Vagina (tissue), 2 donors: ENCODE data around the gene FMN2. TPM values are rescaled to one million over a fixed set of nuclear protein-coding genes. Genes with fewer than 3 reads are reported as not detected.

ENCODE experiments used
- DNase-seq, 2 donors: peaks; one replicate each; pipeline ENCODE4 v3.0.0-alpha.2; 2017; ENCODE audit errors: extremely low spot score in 2 of 2
- H3K27ac ChIP-seq: fragments of 200-600 bp; sonication (generic); one replicate; pipeline ENCODE4 v1.5.1; 2019
- H3K27me3 ChIP-seq: fragments of 200-600 bp; sonication (generic); one replicate; pipeline ENCODE4 v1.5.1; 2019
- H3K36me3 ChIP-seq, 2 donors: fragments of 200-600 bp; sonication (generic); one replicate each; pipeline ENCODE4 v1.5.1; 2017 to 2019
- H3K4me1 ChIP-seq: fragments of 200-600 bp; sonication (generic); one replicate; pipeline ENCODE4 v1.5.1; 2019
- H3K4me3 ChIP-seq, 2 donors: fragments of 200-600 bp; sonication (generic); 1 replicate in 1 of 2; 2 replicates in 1 of 2; pipeline ENCODE4 v1.5.1; 2016 to 2019
- H3K9me3 ChIP-seq: fragments of 200-600 bp; sonication (generic); one replicate; pipeline ENCODE4 v1.5.1; 2019
- CTCF ChIP-seq, 3 experiments: fragments of 450-650 bp in 2 of 3; fragments of 200-600 bp in 1 of 3; sonication (generic) in 1 of 3; IDR thresholded peaks; one replicate each; pipeline ENCODE4 v1.5.1; 2017 to 2019; ENCODE audit warnings: antibody characterized with exemption in 3 of 3, mild to moderate bottlenecking in 2 of 3, moderate library complexity in 2 of 3
- POLR2A ChIP-seq, 2 donors: fragments of 450-650 bp; IDR thresholded peaks; one replicate each; pipeline ENCODE4 v1.6.1; 2017; ENCODE audit warnings: antibody characterized with exemption in 2 of 2, mild to moderate bottlenecking in 2 of 2, moderate library complexity in 2 of 2
- POLR2AphosphoS5 ChIP-seq, 2 donors: sonication (generic); formaldehyde crosslinking; IDR thresholded peaks; one replicate each; pipeline ENCODE4 v1.9.0; 2017; ENCODE audit warnings: antibody characterized with exemption in 2 of 2, mild to moderate bottlenecking in 2 of 2, low read depth in 1 of 2; ENCODE audit not compliant: insufficient read depth in 1 of 2
- intact Hi-C: fragments of 100-400 bp; cut with DNase I; formaldehyde crosslinking; loops from one replicate; pipeline ENCODE4 v1.15.1; 2023
- total RNA-seq: library from RNA; depleted of rRNA; stranded (reverse); fragments of >200 nt; gene quantifications from one replicate; pipeline ENCODE4 v1.2.3, GENCODE V29; 2016

Gene FMN2
- total RNA-seq, 1 donor from 2014 or later, result not detected

GRCh38 chr1:240420766-240421165, 329.1 kb downstream of the FMN2 start:
- Histone ChIP-seq H3K4me1 (no peaks in the 10 kb centered on the region), H3K36me3 (no peaks in the 10 kb centered on the region), H3K27me3 (no peaks in the 10 kb centered on the region), H3K27ac (no peak overlapping the region), H3K9me3 (no peaks in the 10 kb centered on the region), H3K4me3 (no peak overlapping the region)
- DNase-seq, result no peak
- intact Hi-C loops, result no loop called here
- no peak for TF ChIP-seq POLR2A (IDR thresholded peaks at IDR 0.05)
- no peak for TF ChIP-seq POLR2AphosphoS5 (IDR thresholded peaks at IDR 0.05; ENCODE audit: insufficient read depth in 1 of 2, low read depth in 1 of 2)
- no peak for TF ChIP-seq CTCF (IDR thresholded peaks at IDR 0.05)

- no peak for TF ChIP-seq POLR2AphosphoS5 (IDR thresholded peaks at IDR 0.05; ENCODE audit: insufficient read depth in 1 of 2, low read depth in 1 of 2)
- no peak for TF ChIP-seq CTCF (IDR thresholded peaks at IDR 0.05)
- no peak for TF ChIP-seq POLR2A (IDR thresholded peaks at IDR 0.05)
- no peak overlapping the region for H3K4me3 ChIP-seq
- no peaks in the 10 kb centered on the region for H3K4me1 ChIP-seq
- H3K27me3 ChIP-seq, result no peaks in the 10 kb centered on the region
- H3K9me3 ChIP-seq, result no peaks in the 10 kb centered on the region
- no peak overlapping the region for H3K27ac ChIP-seq
- DNase-seq, result no peak
- H3K36me3 ChIP-seq, result no peaks in the 10 kb centered on the region
- intact Hi-C loops, result no loop called here
Measured at GRCh38 chr1:240423246-240423924, 331.7 kb downstream of the FMN2 start.

GRCh38 chr1:240424740-240425464, 333.2 kb downstream of the FMN2 start:
- Histone ChIP-seq H3K4me1 (no peaks in the 10 kb centered on the region), H3K36me3 (no peaks in the 10 kb centered on the region), H3K4me3 (no peak overlapping the region), H3K9me3 (no peaks in the 10 kb centered on the region), H3K27me3 (no peaks in the 10 kb centered on the region), H3K27ac (no peak overlapping the region)
- no peak for DNase-seq
- TF ChIP-seq POLR2A (IDR thresholded peaks at IDR 0.05), result no peak
- TF ChIP-seq CTCF (IDR thresholded peaks at IDR 0.05), result no peak
- no peak for TF ChIP-seq POLR2AphosphoS5 (IDR thresholded peaks at IDR 0.05; ENCODE audit: insufficient read depth in 1 of 2, low read depth in 1 of 2)
- intact Hi-C loops, result no loop called here

GRCh38 chr1:240426051-240426450, 334.4 kb downstream of the FMN2 start:
- intact Hi-C loops, result no loop called here
- DNase-seq, result no peak
- Histone ChIP-seq H3K4me1 (no peaks in the 10 kb centered on the region), H3K27ac (no peak overlapping the region), H3K36me3 (no peaks in the 10 kb centered on the region), H3K4me3 (no peak overlapping the region), H3K9me3 (no peaks in the 10 kb centered on the region), H3K27me3 (no peaks in the 10 kb centered on the region)
- TF ChIP-seq POLR2AphosphoS5 (IDR thresholded peaks at IDR 0.05; ENCODE audit: insufficient read depth in 1 of 2, low read depth in 1 of 2), result no peak
- TF ChIP-seq POLR2A (IDR thresholded peaks at IDR 0.05), result no peak
- no peak for TF ChIP-seq CTCF (IDR thresholded peaks at IDR 0.05)

- no peaks in the 10 kb centered on the region for H3K36me3 ChIP-seq
- TF ChIP-seq CTCF (IDR thresholded peaks at IDR 0.05), result no peak
- TF ChIP-seq POLR2A (IDR thresholded peaks at IDR 0.05), result no peak
- no peak for TF ChIP-seq POLR2AphosphoS5 (IDR thresholded peaks at IDR 0.05; ENCODE audit: insufficient read depth in 1 of 2, low read depth in 1 of 2)
- intact Hi-C loops, result no loop called here
Measured at GRCh38 chr1:240435996-240436566, 344.4 kb downstream of the FMN2 start.

More at GRCh38 chr1:240435996-240436566, 344.4 kb downstream of the FMN2 start:
- Histone ChIP-seq H3K4me1 (no peaks in the 10 kb centered on the region), H3K27me3 (no peaks in the 10 kb centered on the region), H3K9me3 (no peaks in the 10 kb centered on the region), H3K27ac (no peak overlapping the region), H3K4me3 (no peak overlapping the region)
- no peak for DNase-seq
